ENCODE measurements around the gene OXCT2. TPM values are rescaled to one million over a fixed set of nuclear protein-coding genes. Genes with fewer than 3 reads are reported as not detected.
"Not testable (repeated sequence)": the region's sequence is repeated elsewhere in the genome, so short reads cannot be mapped to it uniquely, and the experiment has no call there.

The OXCT2 gene
- total RNA-seq, 2 experiments from 2014 or later: 0.49 to 1.5 TPM

- H3K36me3 Mint-ChIP-seq (ENCODE audit: low read depth); intact Hi-C loops (cut with DNase I, micrococcal nuclease); H3K4me3 Mint-ChIP-seq; POLR2A ChIA-PET; H3K27ac Mint-ChIP-seq; H3K4me1 Mint-ChIP-seq; ATAC-seq; H3K9me3 Mint-ChIP-seq (ENCODE audit: low read depth); DNase-seq: not testable (repeated sequence)
- CTCF ChIA-PET: interaction anchor here (0.9 kb wide), 1 partner anchor 12 kb away, joined by 4 read pairs; no protein-coding TSS in a partner anchor
- peaks cover 21% of the 10 kb centered on the region for H3K27me3 Mint-ChIP-seq
Measured at GRCh38 chr1:39786303-39787107, 15.4 kb upstream of the OXCT2 start.

GRCh38 chr1:39782685-39783084 is 11.5 kb upstream of the OXCT2 start:
- peaks cover 10% of the 10 kb centered on the region for H3K27me3 Mint-ChIP-seq
- H3K36me3 Mint-ChIP-seq (ENCODE audit: low read depth); DNase-seq; H3K4me1 Mint-ChIP-seq; POLR2A ChIA-PET; CTCF ChIA-PET; H3K9me3 Mint-ChIP-seq (ENCODE audit: low read depth); H3K27ac Mint-ChIP-seq; intact Hi-C loops (cut with DNase I, micrococcal nuclease); ATAC-seq; H3K4me3 Mint-ChIP-seq: not testable (repeated sequence)

GRCh38 chr1:39782103-39782502 is 11.0 kb upstream of the OXCT2 start:
- H3K4me1 Mint-ChIP-seq: no peaks in the 10 kb centered on the region
- ChIA-PET POLR2A (no interaction called here), CTCF (no interaction called here)
- H3K4me3 Mint-ChIP-seq: no peak overlapping the region
- DNase-seq (no peak), ATAC-seq (no peak)
- no peak overlapping the region for H3K27ac Mint-ChIP-seq
- H3K27me3 Mint-ChIP-seq: peaks cover 5% of the 10 kb centered on the region
- no peaks in the 10 kb centered on the region for H3K9me3 Mint-ChIP-seq (ENCODE audit: low read depth)
- intact Hi-C loops (cut with DNase I, micrococcal nuclease): no loop called here
- no peaks in the 10 kb centered on the region for H3K36me3 Mint-ChIP-seq (ENCODE audit: low read depth)

- intact Hi-C loops (cut with DNase I, micrococcal nuclease): no loop called here
- POLR2A ChIA-PET: no interaction called here
Measured at GRCh38 chr1:39781349-39781715, 10.2 kb upstream of the OXCT2 start.

GRCh38 chr1:39779821-39780220 is 8.7 kb upstream of the OXCT2 start:
- no peaks in the 10 kb centered on the region for H3K27me3 Mint-ChIP-seq
- no peak overlapping the region for H3K27ac Mint-ChIP-seq
- POLR2A ChIA-PET: no interaction called here
- H3K9me3 Mint-ChIP-seq (ENCODE audit: low read depth): no peaks in the 10 kb centered on the region
- H3K4me3 Mint-ChIP-seq: no peak overlapping the region
- H3K36me3 Mint-ChIP-seq (ENCODE audit: low read depth): no peaks in the 10 kb centered on the region
- no peaks in the 10 kb centered on the region for H3K4me1 Mint-ChIP-seq
- DNase-seq (no peak), ATAC-seq (no peak)
- intact Hi-C loops (cut with DNase I, micrococcal nuclease): no loop called here
- CTCF ChIA-PET: no interaction called here

More at GRCh38 chr1:39781349-39781715, 10.2 kb upstream of the OXCT2 start:
- Mint-ChIP-seq H3K4me1 (no peaks in the 10 kb centered on the region), H3K9me3 (ENCODE audit: low read depth) (no peaks in the 10 kb centered on the region), H3K4me3 (no peak overlapping the region), H3K36me3 (ENCODE audit: low read depth) (no peaks in the 10 kb centered on the region), H3K27ac (no peak overlapping the region), H3K27me3 (no peaks in the 10 kb centered on the region)
- ATAC-seq (no peak), DNase-seq (no peak)
- CTCF ChIA-PET: interaction anchor here (1.1 to 1.4 kb wide), 2 partner anchors 19 to 81 kb away, joined by 3 read pairs; no protein-coding TSS in a partner anchor

GRCh38 chr1:39779137-39779536 is 8.0 kb upstream of the OXCT2 start:
- ATAC-seq (no peak), DNase-seq (no peak)
- Mint-ChIP-seq H3K4me1 (no peaks in the 10 kb centered on the region), H3K27ac (no peak overlapping the region), H3K27me3 (no peaks in the 10 kb centered on the region), H3K4me3 (no peak overlapping the region), H3K9me3 (ENCODE audit: low read depth) (no peaks in the 10 kb centered on the region), H3K36me3 (ENCODE audit: low read depth) (no peaks in the 10 kb centered on the region)
- CTCF ChIA-PET: no interaction called here
- intact Hi-C loops (cut with DNase I, micrococcal nuclease): no loop called here
- POLR2A ChIA-PET: no interaction called here

- intact Hi-C loops (cut with DNase I, micrococcal nuclease); H3K36me3 Mint-ChIP-seq (ENCODE audit: low read depth); CTCF ChIA-PET; H3K4me3 Mint-ChIP-seq; H3K27me3 Mint-ChIP-seq; H3K9me3 Mint-ChIP-seq (ENCODE audit: low read depth); H3K4me1 Mint-ChIP-seq; DNase-seq; POLR2A ChIA-PET; ATAC-seq; H3K27ac Mint-ChIP-seq: not testable (repeated sequence)
Measured at GRCh38 chr1:39778463-39779099, 7.4 kb upstream of the OXCT2 start.

- ATAC-seq; H3K36me3 Mint-ChIP-seq (ENCODE audit: low read depth); DNase-seq; H3K27me3 Mint-ChIP-seq; H3K4me3 Mint-ChIP-seq; POLR2A ChIA-PET; H3K9me3 Mint-ChIP-seq (ENCODE audit: low read depth); H3K27ac Mint-ChIP-seq; CTCF ChIA-PET; H3K4me1 Mint-ChIP-seq: not testable (repeated sequence)
- intact Hi-C loops (cut with DNase I, micrococcal nuclease): loop anchor here in 1 of 2 experiments (2.0 kb wide), 1 partner anchor 19 kb away; no protein-coding TSS in a partner anchor
Measured at GRCh38 chr1:39777896-39778295, 6.7 kb upstream of the OXCT2 start.

- Mint-ChIP-seq H3K4me1 (no peaks in the 10 kb centered on the region), H3K9me3 (ENCODE audit: low read depth) (no peaks in the 10 kb centered on the region), H3K27me3 (no peaks in the 10 kb centered on the region), H3K27ac (no peak overlapping the region), H3K4me3 (no peak overlapping the region), H3K36me3 (ENCODE audit: low read depth) (no peaks in the 10 kb centered on the region)
- ChIA-PET POLR2A (no interaction called here), CTCF (no interaction called here)
- no peak for ATAC-seq
- intact Hi-C loops (cut with DNase I, micrococcal nuclease): loop anchor here in 1 of 2 experiments (2.0 kb wide), 1 partner anchor 19 kb away; no protein-coding TSS in a partner anchor
- no peak for DNase-seq
Measured at GRCh38 chr1:39777306-39777705, 6.2 kb upstream of the OXCT2 start.

- Mint-ChIP-seq H3K27me3 (no peaks in the 10 kb centered on the region), H3K4me1 (no peaks in the 10 kb centered on the region), H3K27ac (no peak overlapping the region), H3K4me3 (no peak overlapping the region), H3K36me3 (ENCODE audit: low read depth) (no peaks in the 10 kb centered on the region), H3K9me3 (ENCODE audit: low read depth) (no peaks in the 10 kb centered on the region)
- DNase-seq (no peak), ATAC-seq (no peak)
- ChIA-PET CTCF (interaction anchor here (0.6 kb wide), 1 partner anchor 50 kb away, joined by 3 read pairs; no protein-coding TSS in a partner anchor), POLR2A (no interaction called here)
- intact Hi-C loops (cut with DNase I, micrococcal nuclease): loop anchor here in 1 of 2 experiments (2.0 kb wide), 1 partner anchor 18 kb away; no protein-coding TSS in a partner anchor
Measured at GRCh38 chr1:39776886-39777285, 5.7 kb upstream of the OXCT2 start.

GRCh38 chr1:39776400-39776713 is 5.2 kb upstream of the OXCT2 start:
- H3K36me3 Mint-ChIP-seq (ENCODE audit: low read depth): no peaks in the 10 kb centered on the region
- DNase-seq (no peak), ATAC-seq (no peak)
- no peaks in the 10 kb centered on the region for H3K27me3 Mint-ChIP-seq
- H3K9me3 Mint-ChIP-seq (ENCODE audit: low read depth): no peaks in the 10 kb centered on the region
- H3K4me1 Mint-ChIP-seq: no peaks in the 10 kb centered on the region
- POLR2A ChIA-PET: no interaction called here
- H3K27ac Mint-ChIP-seq: no peak overlapping the region
- intact Hi-C loops (cut with DNase I, micrococcal nuclease): loop anchor here in 1 of 2 experiments (2.0 kb wide), 1 partner anchor 18 kb away; no protein-coding TSS in a partner anchor
- H3K4me3 Mint-ChIP-seq: no peak overlapping the region
- CTCF ChIA-PET: interaction anchor here (0.6 kb wide), 1 partner anchor 50 kb away, joined by 3 read pairs; no protein-coding TSS in a partner anchor
